GM18520 (cell line): ENCODE data around the gene RBM14.
"Not testable (repeated sequence)": the region's sequence is repeated elsewhere in the genome, so short reads cannot be mapped to it uniquely, and the experiment has no call there.

ENCODE experiments used
- ATAC-seq: cut with Tn5 transposase; IDR thresholded peaks from one replicate; pipeline ENCODE4 v1.9.1; 2021; ENCODE audit not compliant: unreplicated experiment

Gene RBM14

GRCh38 chr11:66632952-66633351 lies 16.5 kb downstream of the RBM14 start:
- ATAC-seq, result no peak

- no peak for ATAC-seq
These were observed 20.0 kb downstream of the RBM14 start for GRCh38 chr11:66636411-66636810.

- no peak for ATAC-seq
These were observed 21.2 kb downstream of the RBM14 start for GRCh38 chr11:66637557-66638176.

GRCh38 chr11:66638177-66639065 lies 22.0 kb downstream of the RBM14 start, which contains the start of gene RBM4:
RBM4 (plus strand) TSS chr11:66638703; CDS start chr11:66639712, 1,009 bp downstream.
- ATAC-seq, result peak; percentile 97

GRCh38 chr11:66639066-66639813 lies 22.8 kb downstream of the RBM14 start:
- no peak for ATAC-seq

GRCh38 chr11:66639814-66640340 lies 23.4 kb downstream of the RBM14 start:
- ATAC-seq, result not testable (repeated sequence)

- ATAC-seq, result no peak
These were observed 25.4 kb downstream of the RBM14 start for GRCh38 chr11:66641834-66642233.

- no peak for ATAC-seq
These were observed 27.5 kb downstream of the RBM14 start for GRCh38 chr11:66643745-66644437.

GRCh38 chr11:66646828-66647227 lies 30.4 kb downstream of the RBM14 start:
- no peak for ATAC-seq

GRCh38 chr11:66649903-66650302 lies 33.5 kb downstream of the RBM14 start:
- ATAC-seq, result no peak

GRCh38 chr11:66651016-66651415 lies 34.6 kb downstream of the RBM14 start:
- ATAC-seq, result no peak

GRCh38 chr11:66652651-66653050 lies 36.2 kb downstream of the RBM14 start:
- no peak for ATAC-seq

- no peak for ATAC-seq
These were observed 36.7 kb downstream of the RBM14 start for GRCh38 chr11:66653123-66653522.

- ATAC-seq, result no peak
These were observed 43.3 kb downstream of the RBM14 start for GRCh38 chr11:66659763-66660162.

GRCh38 chr11:66663741-66664296 lies 47.4 kb downstream of the RBM14 start:
- ATAC-seq, result no peak

GRCh38 chr11:66665369-66665768 lies 48.9 kb downstream of the RBM14 start:
- ATAC-seq, result no peak

- ATAC-seq, result no peak
These were observed 54.4 kb downstream of the RBM14 start for GRCh38 chr11:66670816-66671215.

- no peak for ATAC-seq
These were observed 58.7 kb downstream of the RBM14 start for GRCh38 chr11:66674964-66675602.

GRCh38 chr11:66676282-66676919 lies 60.0 kb downstream of the RBM14 start:
- ATAC-seq, result no peak
